GM12875 (cell line): Measurements from ENCODE around the gene CCDC92.

Experiments used
- H3K4me3 ChIP-seq: one replicate; pipeline ENCODE4 v1.5.1; 2011; ENCODE audit warnings: low read depth, low read length, control low read depth
- CTCF ChIP-seq: IDR thresholded peaks from 2 replicates; pipeline ENCODE4 v1.5.1; 2011; ENCODE audit warnings: low read depth, mild to moderate bottlenecking, control low read depth, inconsistent platforms, low read length, moderate library complexity, borderline replicate concordance; ENCODE audit not compliant: insufficient read depth

The CCDC92 gene

GRCh38 chr12:123939716-123940626 is 32.7 kb downstream of the CCDC92 start:
- no peak for TF ChIP-seq CTCF
- no peak overlapping the region for H3K4me3 ChIP-seq

GRCh38 chr12:123938679-123939480 is 33.8 kb downstream of the CCDC92 start:
- TF ChIP-seq CTCF = peak; percentile 51
- no peak overlapping the region for H3K4me3 ChIP-seq

- H3K4me3 ChIP-seq = no peak overlapping the region
These were observed 34.7 kb downstream of the CCDC92 start for GRCh38 chr12:123937707-123938591.

GRCh38 chr12:123936956-123937706 is 35.5 kb downstream of the CCDC92 start:
- no peak overlapping the region for H3K4me3 ChIP-seq
- TF ChIP-seq CTCF = no peak

More at GRCh38 chr12:123937707-123938591, 34.7 kb downstream of the CCDC92 start:
- TF ChIP-seq CTCF = no peak

GRCh38 chr12:123936471-123936870 is 36.2 kb downstream of the CCDC92 start:
- no peak for TF ChIP-seq CTCF
- no peak overlapping the region for H3K4me3 ChIP-seq

- H3K4me3 ChIP-seq = no peak overlapping the region
- TF ChIP-seq CTCF = no peak
These were observed 36.7 kb downstream of the CCDC92 start for GRCh38 chr12:123935956-123936355.
